DOHH2 (cell line): Measurements from ENCODE around the gene HOXA10.

Source experiments
- H3F3A ChIP-seq: fragments of 200-600 bp; sonication (generic), shearing (Covaris generic); 2 replicates; pipeline ENCODE4 v1.6.0; 2016; ENCODE audit warnings: antibody characterized with exemption, mild to moderate bottlenecking; ENCODE audit not compliant: control insufficient read depth, insufficient read depth
- H3K27ac ChIP-seq: fragments of 200-600 bp; sonication (generic); 2 replicates; pipeline ENCODE4 v1.5.1; 2014; ENCODE audit warnings: low read depth, mild to moderate bottlenecking, low read length, moderate library complexity
- H3K27me3 ChIP-seq: fragments of 200-600 bp; sonication (generic); 2 replicates; pipeline ENCODE4 v1.6.1; 2014; ENCODE audit warnings: mild to moderate bottlenecking, low read length, mixed read lengths; ENCODE audit not compliant: control insufficient read depth
- H3K36me3 ChIP-seq: fragments of 200-600 bp; sonication (generic); 2 replicates; pipeline ENCODE4 v1.6.1; 2014; ENCODE audit warnings: mild to moderate bottlenecking, low read length, moderate library complexity, mixed read lengths; ENCODE audit not compliant: control insufficient read depth
- H3K4me1 ChIP-seq: fragments of 200-600 bp; sonication (generic); 2 replicates; pipeline ENCODE4 v1.6.1; 2014; ENCODE audit warnings: mild to moderate bottlenecking, low read length, mixed read lengths; ENCODE audit not compliant: control insufficient read depth
- H3K4me2 ChIP-seq: fragments of 200-600 bp; sonication (generic); 2 replicates; pipeline ENCODE4 v1.6.0; 2014; ENCODE audit warnings: mild to moderate bottlenecking, low read length, moderate library complexity
- H3K4me3 ChIP-seq: fragments of 200-600 bp; sonication (generic); 2 replicates; pipeline ENCODE4 v1.5.1; 2014; ENCODE audit warnings: mild to moderate bottlenecking, low read length, mixed read lengths
- H3K79me2 ChIP-seq: fragments of 200-600 bp; sonication (generic); 2 replicates; pipeline ENCODE4 v1.6.1; 2014; ENCODE audit warnings: mild to moderate bottlenecking, low read length, mixed read lengths; ENCODE audit not compliant: control insufficient read depth
- H3K9me2 ChIP-seq: fragments of 200-600 bp; sonication (generic); replicated peaks from 2 replicates; pipeline ENCODE4 v1.6.1; 2014; ENCODE audit warnings: mild to moderate bottlenecking, low read length, mixed read lengths; ENCODE audit not compliant: control insufficient read depth
- H3K9me3 ChIP-seq: fragments of 200-600 bp; sonication (generic); 2 replicates; pipeline ENCODE4 v1.6.1; 2014; ENCODE audit warnings: antibody characterized with exemption, low read length, mixed read lengths; ENCODE audit not compliant: control insufficient read depth, insufficient read depth
- H4K20me1 ChIP-seq: fragments of 200-600 bp; sonication (generic); 2 replicates; pipeline ENCODE4 v1.6.0; 2014; ENCODE audit warnings: low read depth, mild to moderate bottlenecking, antibody characterized with exemption, low read length, moderate library complexity; ENCODE audit not compliant: control insufficient read depth, insufficient read depth
- EZH2phosphoT487 ChIP-seq: fragments of 200-600 bp; sonication (generic); IDR thresholded peaks from 2 replicates; pipeline ENCODE4 v1.6.1; 2017; ENCODE audit warnings: borderline replicate concordance, mild to moderate bottlenecking, antibody characterized with exemption, low read length, moderate library complexity, mixed read lengths
- TF ChIP-seq, protein P1 (sequence below): fragments of 200-600 bp; sonication (generic); IDR thresholded peaks from one replicate; pipeline ENCODE4 v1.5.1; 2014; ENCODE audit warnings: antibody characterized with exemption, mild to moderate bottlenecking, low read depth, low read length; ENCODE audit not compliant: poor library complexity, severe bottlenecking

HOXA10 gene

DNA sequence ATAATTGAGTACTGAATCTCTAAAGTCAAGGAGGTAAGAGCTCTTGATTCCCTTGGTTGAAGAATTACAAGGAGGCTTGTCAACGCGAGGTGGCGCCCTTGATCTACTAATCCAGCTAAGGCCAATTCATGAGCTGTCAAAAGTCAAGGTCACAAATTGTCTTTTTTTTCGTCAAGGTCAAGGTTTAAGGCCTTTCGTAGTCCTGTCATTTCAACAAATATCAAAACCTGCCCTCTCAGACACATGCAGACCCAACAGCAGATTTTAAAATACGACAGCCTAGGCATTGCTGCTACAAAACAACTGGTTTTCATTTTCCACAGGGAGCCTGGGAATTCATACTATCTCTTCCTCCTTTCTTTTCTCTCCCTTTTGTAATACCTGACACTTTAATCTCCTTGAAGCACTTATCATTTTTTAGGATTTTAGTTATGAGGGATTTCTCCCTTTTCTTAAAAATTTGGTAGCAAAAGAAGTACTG is 22.2 kb upstream of the HOXA10 start:
- no peak overlapping the region for H3K27ac ChIP-seq
- peaks cover 86% of the 10 kb centered on the region for H3K27me3 ChIP-seq
- no peaks in the 10 kb centered on the region for H3K79me2 ChIP-seq
- no peaks in the 10 kb centered on the region for H3K9me2 ChIP-seq
- H3F3A ChIP-seq, result peaks cover 2% of the 10 kb centered on the region; the same call in 1 of the 2 replicates
- H3K4me1 ChIP-seq, result peaks cover 15% of the 10 kb centered on the region
- H3K4me2 ChIP-seq, result no peak overlapping the region
- H3K9me3 ChIP-seq, result no peaks in the 10 kb centered on the region
- H3K36me3 ChIP-seq, result no peaks in the 10 kb centered on the region
- peaks cover 7% of the 10 kb centered on the region; the same call in 1 of the 2 replicates for H4K20me1 ChIP-seq
- H3K4me3 ChIP-seq, result no peak overlapping the region
- TF ChIP-seq, protein P1, sequence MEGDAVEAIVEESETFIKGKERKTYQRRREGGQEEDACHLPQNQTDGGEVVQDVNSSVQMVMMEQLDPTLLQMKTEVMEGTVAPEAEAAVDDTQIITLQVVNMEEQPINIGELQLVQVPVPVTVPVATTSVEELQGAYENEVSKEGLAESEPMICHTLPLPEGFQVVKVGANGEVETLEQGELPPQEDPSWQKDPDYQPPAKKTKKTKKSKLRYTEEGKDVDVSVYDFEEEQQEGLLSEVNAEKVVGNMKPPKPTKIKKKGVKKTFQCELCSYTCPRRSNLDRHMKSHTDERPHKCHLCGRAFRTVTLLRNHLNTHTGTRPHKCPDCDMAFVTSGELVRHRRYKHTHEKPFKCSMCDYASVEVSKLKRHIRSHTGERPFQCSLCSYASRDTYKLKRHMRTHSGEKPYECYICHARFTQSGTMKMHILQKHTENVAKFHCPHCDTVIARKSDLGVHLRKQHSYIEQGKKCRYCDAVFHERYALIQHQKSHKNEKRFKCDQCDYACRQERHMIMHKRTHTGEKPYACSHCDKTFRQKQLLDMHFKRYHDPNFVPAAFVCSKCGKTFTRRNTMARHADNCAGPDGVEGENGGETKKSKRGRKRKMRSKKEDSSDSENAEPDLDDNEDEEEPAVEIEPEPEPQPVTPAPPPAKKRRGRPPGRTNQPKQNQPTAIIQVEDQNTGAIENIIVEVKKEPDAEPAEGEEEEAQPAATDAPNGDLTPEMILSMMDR, result peak; percentile 90
- TF ChIP-seq EZH2phosphoT487, result no peak

DNA sequence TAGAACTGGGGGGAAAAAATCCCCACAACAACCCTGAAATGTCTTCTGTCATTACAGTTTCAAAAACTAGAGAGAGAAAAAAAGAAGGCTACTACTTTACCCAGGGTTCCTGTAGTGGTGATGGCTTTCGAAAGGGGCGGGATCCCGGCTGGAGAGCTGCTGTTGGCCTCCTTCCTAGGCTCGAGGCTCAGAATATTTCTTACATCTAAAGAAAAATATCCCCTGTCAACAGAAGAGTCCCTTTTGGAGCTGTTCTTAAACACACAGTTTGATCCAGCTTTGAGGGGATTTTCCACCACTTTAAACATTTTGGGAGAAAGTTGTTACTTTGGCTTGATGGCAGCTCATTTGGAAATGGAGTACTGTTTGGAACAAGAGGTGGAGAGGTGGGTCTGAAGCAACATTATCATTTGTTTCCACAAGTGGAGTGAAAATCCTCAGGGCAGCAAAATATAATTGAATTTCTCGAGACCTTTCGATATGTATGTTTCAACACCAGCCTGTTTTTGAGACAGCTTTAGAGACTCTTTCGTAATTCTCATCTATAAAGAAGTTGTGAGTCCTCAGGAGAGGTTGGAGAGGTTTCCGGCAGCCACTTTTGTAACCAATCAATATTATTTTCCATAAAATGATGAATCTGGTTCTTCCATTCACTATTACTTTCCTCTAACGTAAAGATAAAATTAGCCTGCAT is 20.7 kb upstream of the HOXA10 start:
- Histone ChIP-seq H3K4me3 (no peak overlapping the region), H3K4me2 (no peak overlapping the region), H3K79me2 (no peaks in the 10 kb centered on the region), H3K9me2 (no peaks in the 10 kb centered on the region), H3F3A (peaks cover 2% of the 10 kb centered on the region; the same call in 1 of the 2 replicates), H3K27ac (no peak overlapping the region), H3K27me3 (peaks cover 89% of the 10 kb centered on the region), H3K4me1 (peaks cover 3% of the 10 kb centered on the region; the same call in 1 of the 2 replicates), H3K9me3 (no peaks in the 10 kb centered on the region), H4K20me1 (0 out of 2 replicates have a peak, but pooled peaks cover 5% of the 10 kb centered on the region), H3K36me3 (no peaks in the 10 kb centered on the region)
- TF ChIP-seq, protein P1, result no peak
- peak; percentile 7; the same call in 1 of the 2 replicates for TF ChIP-seq EZH2phosphoT487

DNA sequence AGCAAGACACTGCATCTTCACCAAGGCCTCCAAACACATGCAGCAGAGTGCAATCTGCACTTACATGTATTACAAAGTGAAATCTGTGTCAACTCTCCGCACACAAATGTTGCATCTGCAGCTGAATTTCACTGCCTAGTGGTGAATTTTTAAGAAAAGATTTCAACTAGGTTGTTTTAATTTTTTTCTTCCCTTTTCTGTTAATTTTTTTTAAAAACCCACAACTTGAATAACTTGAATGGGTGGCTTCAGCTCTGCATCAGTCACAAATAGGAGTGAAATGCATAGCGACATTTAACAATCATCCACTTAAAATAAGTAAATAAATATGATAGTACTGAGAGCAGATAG is 19.9 kb upstream of the HOXA10 start:
- Histone ChIP-seq H3K4me3 (no peak overlapping the region), H3K4me1 (peaks cover 8% of the 10 kb centered on the region), H3K27ac (no peak overlapping the region), H3K36me3 (no peaks in the 10 kb centered on the region), H3K27me3 (peaks cover 94% of the 10 kb centered on the region), H3F3A (peaks cover 2% of the 10 kb centered on the region; the same call in 1 of the 2 replicates), H4K20me1 (0 out of 2 replicates have a peak, but pooled peaks cover 8% of the 10 kb centered on the region), H3K9me2 (no peaks in the 10 kb centered on the region), H3K9me3 (no peaks in the 10 kb centered on the region), H3K4me2 (no peak overlapping the region), H3K79me2 (no peaks in the 10 kb centered on the region)
- no peak for TF ChIP-seq EZH2phosphoT487
- TF ChIP-seq, protein P1, result no peak
